Type B pancreatic cell (in vitro differentiated cells): ENCODE measurements around the gene PHPT1. TPM values are rescaled to one million over a fixed set of nuclear protein-coding genes. Genes with fewer than 3 reads are reported as not detected.

Experiments
- DNase-seq: peaks from one replicate; pipeline ENCODE4 v3.0.0; 2021; ENCODE audit warnings: mixed read lengths; ENCODE audit not compliant: unreplicated experiment; ENCODE audit errors: extremely low spot score
- H3K27ac Mint-ChIP-seq: 2 replicates; pipeline ENCODE4 v1.8.0; 2021; ENCODE audit warnings: mild to moderate bottlenecking, mixed read lengths
- H3K27me3 Mint-ChIP-seq: 2 replicates; pipeline ENCODE4 v1.8.0; 2021; ENCODE audit warnings: mixed read lengths
- H3K36me3 Mint-ChIP-seq: 2 replicates; pipeline ENCODE4 v1.8.0; 2021; ENCODE audit warnings: mixed read lengths
- H3K4me1 Mint-ChIP-seq: one replicate; pipeline ENCODE4 v1.8.0; 2021; ENCODE audit warnings: mixed read lengths; ENCODE audit not compliant: unreplicated experiment
- H3K4me3 Mint-ChIP-seq: 2 replicates; pipeline ENCODE4 v1.8.0; 2021; ENCODE audit warnings: mild to moderate bottlenecking, mixed read lengths
- H3K9me3 Mint-ChIP-seq: 2 replicates; pipeline ENCODE4 v1.8.0; 2021; ENCODE audit warnings: mixed read lengths
- CTCF ChIP-seq: fragments of 200-600 bp; sonication (generic); conservative IDR thresholded peaks from 2 replicates; pipeline ENCODE4 v1.5.0; 2021; ENCODE audit warnings: antibody characterized with exemption, mild to moderate bottlenecking
- total RNA-seq: library from RNA; stranded (reverse); gene quantifications from 2 replicates; pipeline ENCODE4 v1.2.1, GENCODE V29; 2021; ENCODE audit warnings: low replicate concordance

The PHPT1 gene
- total RNA-seq, 1 donor from 2014 or later: 176 TPM

- peaks cover 11% of the 10 kb centered on the region for H3K36me3 Mint-ChIP-seq
Observed at GRCh38 chr9:136808075-136808805, 41.0 kb upstream of the PHPT1 start.

GRCh38 chr9:136808806-136809158, 40.4 kb upstream of the PHPT1 start:
- Mint-ChIP-seq H3K4me1 (peaks cover 11% of the 10 kb centered on the region), H3K4me3 (peak overlapping the region; percentile 87), H3K27me3 (no peaks in the 10 kb centered on the region), H3K36me3 (peaks cover 12% of the 10 kb centered on the region), H3K27ac (peak overlapping the region; percentile 84), H3K9me3 (no peaks in the 10 kb centered on the region)
- DNase-seq: no peak
- TF ChIP-seq CTCF: no peak

More at GRCh38 chr9:136808075-136808805, 41.0 kb upstream of the PHPT1 start:
- no peaks in the 10 kb centered on the region for H3K9me3 Mint-ChIP-seq
- H3K4me1 Mint-ChIP-seq: peaks cover 11% of the 10 kb centered on the region
- H3K4me3 Mint-ChIP-seq: peak overlapping the region; percentile 87
- TF ChIP-seq CTCF: no peak
- no peaks in the 10 kb centered on the region for H3K27me3 Mint-ChIP-seq
- peak; percentile 77 for DNase-seq
- peak overlapping the region; percentile 84 for H3K27ac Mint-ChIP-seq

- Mint-ChIP-seq H3K4me3 (no peak overlapping the region), H3K9me3 (no peaks in the 10 kb centered on the region), H3K36me3 (peaks cover 25% of the 10 kb centered on the region), H3K27ac (no peak overlapping the region), H3K27me3 (no peaks in the 10 kb centered on the region), H3K4me1 (peaks cover 12% of the 10 kb centered on the region)
- DNase-seq: no peak
- TF ChIP-seq CTCF: no peak
Observed at GRCh38 chr9:136814725-136815421, 34.3 kb upstream of the PHPT1 start.

- DNase-seq: no peak
- Mint-ChIP-seq H3K36me3 (peaks cover 22% of the 10 kb centered on the region), H3K27ac (no peak overlapping the region), H3K4me1 (peaks cover 8% of the 10 kb centered on the region), H3K9me3 (no peaks in the 10 kb centered on the region), H3K27me3 (no peaks in the 10 kb centered on the region), H3K4me3 (no peak overlapping the region)
- TF ChIP-seq CTCF: no peak
Observed at GRCh38 chr9:136815422-136815782, 33.8 kb upstream of the PHPT1 start.

GRCh38 chr9:136820971-136821825, 28.0 kb upstream of the PHPT1 start:
- Mint-ChIP-seq H3K27me3 (no peaks in the 10 kb centered on the region), H3K4me1 (peaks cover 10% of the 10 kb centered on the region), H3K4me3 (peak overlapping the region; percentile 56), H3K9me3 (no peaks in the 10 kb centered on the region), H3K36me3 (peaks cover 18% of the 10 kb centered on the region), H3K27ac (peak overlapping the region; percentile 68)
- TF ChIP-seq CTCF: no peak
- no peak for DNase-seq
